K562 (cell line): Measurements from ENCODE around the gene ROMO1. TPM values are rescaled to one million over a fixed set of nuclear protein-coding genes. Genes with fewer than 3 reads are reported as not detected.

Experiments
- AFF1 ChIP-seq, 2 experiments: fragments of 450-650 bp; IDR thresholded peaks; 2 replicates each; pipeline ENCODE4 v1.6.1; 2018; ENCODE audit warnings: mild to moderate bottlenecking in 2 of 2, low read depth in 1 of 2; ENCODE audit not compliant: partially characterized antibody in 2 of 2
- BRF1 ChIP-seq: IDR thresholded peaks from 3 replicates; pipeline ENCODE4 v1.6.1; 2011; ENCODE audit warnings: borderline replicate concordance, mild to moderate bottlenecking; ENCODE audit not compliant: insufficient read length; ENCODE audit errors: extremely low read depth
- CBFA2T2 ChIP-seq: fragments of 450-650 bp; conservative IDR thresholded peaks from 2 replicates; pipeline ENCODE4 v1.6.1; 2017; ENCODE audit warnings: mild to moderate bottlenecking
- CBFA2T3 ChIP-seq: fragments of 450-650 bp; IDR thresholded peaks from 2 replicates; pipeline ENCODE4 v1.6.1; 2017
- DIDO1 ChIP-seq: fragments of 450-650 bp; IDR thresholded peaks from 2 replicates; pipeline ENCODE4 v1.6.1; 2016; ENCODE audit warnings: low read depth, missing biosample characterization, missing genetic modification characterization
- DPF2 ChIP-seq: fragments of 450-650 bp; IDR thresholded peaks from 2 replicates; pipeline ENCODE4 v1.6.1; 2016
- GTF2B ChIP-seq: IDR thresholded peaks from 2 replicates; pipeline ENCODE4 v1.6.1; 2011; ENCODE audit not compliant: insufficient read length; ENCODE audit errors: extremely low read depth
- NELFE ChIP-seq: IDR thresholded peaks from 2 replicates; pipeline ENCODE4 v1.6.1; 2011; ENCODE audit warnings: mild to moderate bottlenecking; ENCODE audit not compliant: insufficient read depth, insufficient read length
- NR3C1 ChIP-seq: sonication (generic); formaldehyde crosslinking; IDR thresholded peaks from 2 replicates; pipeline ENCODE4 v1.8.1; 2022; ENCODE audit warnings: missing genetic modification reagents
- PCBP2 ChIP-seq: fragments of 200-400 bp; formaldehyde crosslinking; IDR thresholded peaks from 2 replicates; pipeline ENCODE4 v1.6.1; 2018; ENCODE audit warnings: low read length, low read depth, mild to moderate bottlenecking, moderate library complexity; ENCODE audit not compliant: poor library complexity, severe bottlenecking
- PREB ChIP-seq: sonication (generic); formaldehyde crosslinking; IDR thresholded peaks from 2 replicates; pipeline ENCODE4 v1.8.1; 2023; ENCODE audit warnings: mild to moderate bottlenecking, missing genetic modification reagents
- STAT5A ChIP-seq: IDR thresholded peaks from 2 replicates; pipeline ENCODE4 v1.6.1; 2012; ENCODE audit warnings: low read length, inconsistent platforms, borderline replicate concordance
- TFAM ChIP-seq: fragments of 250-450 bp; sonication (Bioruptor Pico); conservative IDR thresholded peaks from 2 replicates; pipeline ENCODE4 v1.5.0; 2021; ENCODE audit warnings: mild to moderate bottlenecking, moderate library complexity
- VEZF1 ChIP-seq: fragments of 200-800 bp; sonication (Bioruptor generic); IDR thresholded peaks from 2 replicates; pipeline ENCODE4 v1.6.1; 2017; ENCODE audit warnings: missing genetic modification characterization, missing compliant biosample characterization
- ZBTB17 ChIP-seq: fragments of 450-650 bp; formaldehyde crosslinking; IDR thresholded peaks from 2 replicates; pipeline ENCODE4 v1.4.0; 2020; ENCODE audit warnings: mild to moderate bottlenecking
- ZNF212 ChIP-seq: fragments of 450-650 bp; formaldehyde crosslinking; IDR thresholded peaks from 2 replicates; pipeline ENCODE4 v1.4.0; 2020; ENCODE audit warnings: mild to moderate bottlenecking
- ZNF253 ChIP-seq: fragments of 250-450 bp; sonication (Bioruptor Pico); conservative IDR thresholded peaks from 2 replicates; pipeline ENCODE4 v1.6.1; 2021; ENCODE audit warnings: mild to moderate bottlenecking
- ZNF316 ChIP-seq: fragments of 450-650 bp; IDR thresholded peaks from 2 replicates; pipeline ENCODE4 v1.6.1; 2016
- ZNF41 ChIP-seq: fragments of 250-450 bp; sonication (Bioruptor Pico); conservative IDR thresholded peaks from 2 replicates; pipeline ENCODE4 v1.4.0; 2020; ENCODE audit warnings: mild to moderate bottlenecking
- ZNF655 ChIP-seq: fragments of 250-450 bp; sonication (Bioruptor Pico); IDR thresholded peaks from 2 replicates; pipeline ENCODE4 v1.5.0; 2021
- polyA plus RNA-seq, 8 experiments: library from polyadenylated mRNA; depleted of rRNA in 4 of 8; stranded (reverse) in 5 of 8; unstranded in 3 of 8; fragments of >200 nt; fragmentation: Nextera tagmentation in 2 of 8; fragmentation: Illumina TruSeq in 1 of 8; extraction: Ambion mirVana in 2 of 8; extraction: Trizol in 1 of 8; gene quantifications; 2 replicates each; pipeline versions ENCODE4 v1.2.1 to v1.2.3, GENCODE V29; 2011 to 2014; ENCODE audit warnings: inconsistent platforms in 1 of 8, missing spikeins in 1 of 8
- total RNA-seq, 7 experiments: library from RNA; depleted of rRNA in 6 of 7; stranded (reverse); fragments of >200 nt in 6 of 7; fragmentation: Illumina TruSeq in 2 of 7; extraction: Trizol in 2 of 7; gene quantifications; 2 replicates each; pipeline versions ENCODE4 v1.2.1 to v1.2.3, GENCODE V29; 2011 to 2021; ENCODE audit warnings: low replicate concordance in 1 of 7

Gene ROMO1
- total and polyA plus RNA-seq, 9 of the 15 experiments (the other 6 are each of a cell fraction or from before 2014, with no cell fraction given) = 31.8 to 741 (median 226) TPM

GRCh38 chr20:35699127-35699956 lies at the start of gene ROMO1, which contains the start of gene NFS1 (continued):
- TF ChIP-seq NR3C1 (CRISPR knock-in tag) = no peak
- TF ChIP-seq ZNF41 (CRISPR knock-in tag) = no peak
- no peak; the same call in 1 of the 2 replicates for TF ChIP-seq ZNF316
- TF ChIP-seq GTF2B = no peak
- no peak; the same call in 1 of the 2 replicates for TF ChIP-seq STAT5A
- peak; percentile 88 for TF ChIP-seq DIDO1 (tag)
- TF ChIP-seq AFF1 (IDR thresholded peaks at IDR 0.05; ENCODE audit: low read depth in 1 of 2, partially characterized antibody in 2 of 2) = no peak
- no peak for TF ChIP-seq TFAM (CRISPR knock-in tag)
- TF ChIP-seq CBFA2T2 = no peak
- no peak for TF ChIP-seq NELFE
- TF ChIP-seq PREB = 0 out of 2 replicates have a peak, but pooled peaks have one; percentile 28
- peak; percentile 91 for TF ChIP-seq VEZF1 (CRISPR knock-in tag)
- no peak for TF ChIP-seq ZNF253 (CRISPR knock-in tag)
- TF ChIP-seq ZNF212 = no peak
- TF ChIP-seq BRF1 = no peak
- no peak for TF ChIP-seq CBFA2T3
- no peak for TF ChIP-seq PCBP2
- TF ChIP-seq ZNF655 = no peak
- TF ChIP-seq ZBTB17 (CRISPR knock-in tag) = no peak; the same call in 1 of the 2 replicates
- no peak for TF ChIP-seq DPF2
